Subcutaneous abdominal adipose tissue (tissue), 5 donors: ENCODE data around the gene COX7A2L.

Source experiments
- H3K27ac ChIP-seq: one replicate; pipeline ENCODE4 v1.7.0; 2013; ENCODE audit warnings: low read depth, mild to moderate bottlenecking, inconsistent platforms, low read length, moderate library complexity
- H3K27me3 ChIP-seq, 5 donors: one replicate each; pipeline ENCODE4 v1.7.0; 2013; ENCODE audit warnings: low read length in 5 of 5, inconsistent platforms in 1 of 5; ENCODE audit not compliant: control insufficient read depth in 5 of 5, insufficient read depth in 4 of 5
- H3K36me3 ChIP-seq, 5 donors: one replicate each; pipeline ENCODE4 v1.7.0; 2013; ENCODE audit warnings: low read length in 5 of 5; ENCODE audit not compliant: control insufficient read depth in 5 of 5, insufficient read depth in 5 of 5
- H3K4me1 ChIP-seq, 5 donors: one replicate each; pipeline ENCODE4 v1.7.0; 2013; ENCODE audit warnings: low read length in 5 of 5, mild to moderate bottlenecking in 3 of 5, moderate library complexity in 1 of 5; ENCODE audit not compliant: control insufficient read depth in 5 of 5, insufficient read depth in 5 of 5
- H3K4me3 ChIP-seq, 5 donors: one replicate each; pipeline ENCODE4 v1.7.0; 2013; ENCODE audit warnings: low read length in 5 of 5, low read depth in 1 of 5
- H3K9ac ChIP-seq, 5 donors: one replicate each; pipeline ENCODE4 v1.7.0; 2013; ENCODE audit warnings: low read length in 5 of 5, mild to moderate bottlenecking in 4 of 5, moderate library complexity in 3 of 5
- H3K9me3 ChIP-seq, 5 donors: one replicate each; pipeline ENCODE4 v1.7.0; 2013; ENCODE audit warnings: low read length in 5 of 5; ENCODE audit not compliant: control insufficient read depth in 5 of 5
- donor health status: healthy.
- donor health status: healthy.
- donor health status: healthy.
- donor health status: healthy.
- donor health status: healthy.

COX7A2L gene

GRCh38 chr2:42310007-42310515 lies 51.0 kb downstream of the COX7A2L start:
- Histone ChIP-seq H3K36me3 (peaks cover 0 to 17% (median 10%) of the 10 kb centered on the region in 5 donors), H3K27ac (no peak overlapping the region)

GRCh38 chr2:42309366-42309765 lies 51.7 kb downstream of the COX7A2L start:
- no peak overlapping the region for H3K9ac ChIP-seq
- no peak overlapping the region for H3K27ac ChIP-seq
- H3K4me3 ChIP-seq: no peak overlapping the region
- no peaks in the 10 kb centered on the region for H3K4me1 ChIP-seq
- H3K9me3 ChIP-seq: no peaks in the 10 kb centered on the region
- no peaks in the 10 kb centered on the region for H3K27me3 ChIP-seq
- H3K36me3 ChIP-seq: peaks cover 6 to 19% (median 17%) of the 10 kb centered on the region in 5 donors

More at GRCh38 chr2:42310007-42310515, 51.0 kb downstream of the COX7A2L start:
- Histone ChIP-seq H3K4me1 (no peaks in the 10 kb centered on the region), H3K27me3 (no peaks in the 10 kb centered on the region), H3K4me3 (no peak overlapping the region), H3K9ac (no peak overlapping the region), H3K9me3 (no peaks in the 10 kb centered on the region)

- H3K9ac ChIP-seq: no peak overlapping the region
- H3K9me3 ChIP-seq: no peaks in the 10 kb centered on the region
- no peaks in the 10 kb centered on the region for H3K27me3 ChIP-seq
- H3K4me1 ChIP-seq: no peaks in the 10 kb centered on the region
- no peak overlapping the region for H3K4me3 ChIP-seq
- H3K27ac ChIP-seq: no peak overlapping the region
- peaks cover 16 to 35% (median 30%) of the 10 kb centered on the region in 5 donors for H3K36me3 ChIP-seq
These were observed 53.8 kb downstream of the COX7A2L start for GRCh38 chr2:42307180-42307579.

- Histone ChIP-seq H3K4me3 (no peak overlapping the region), H3K36me3 (peaks cover 21 to 47% (median 41%) of the 10 kb centered on the region in 5 donors), H3K9me3 (no peaks in the 10 kb centered on the region), H3K9ac (no peak overlapping the region), H3K27me3 (no peaks in the 10 kb centered on the region), H3K27ac (no peak overlapping the region), H3K4me1 (no peaks in the 10 kb centered on the region)
These were observed 56.8 kb downstream of the COX7A2L start for GRCh38 chr2:42304059-42304713.

- H3K27ac ChIP-seq: no peak overlapping the region
These were observed 57.8 kb downstream of the COX7A2L start for GRCh38 chr2:42303252-42303651.

GRCh38 chr2:42300527-42300926 lies 60.5 kb downstream of the COX7A2L start:
- peaks cover 30 to 62% (median 48%) of the 10 kb centered on the region in 5 donors for H3K36me3 ChIP-seq
- no peak overlapping the region for H3K27ac ChIP-seq
- no peaks in the 10 kb centered on the region for H3K9me3 ChIP-seq
- no peak overlapping the region for H3K4me3 ChIP-seq
- H3K27me3 ChIP-seq: no peaks in the 10 kb centered on the region
- peaks cover 0 to 8% (median 0%) of the 10 kb centered on the region in 5 donors for H3K4me1 ChIP-seq
- no peak overlapping the region for H3K9ac ChIP-seq

More at GRCh38 chr2:42303252-42303651, 57.8 kb downstream of the COX7A2L start:
- H3K27me3 ChIP-seq: no peaks in the 10 kb centered on the region
- H3K4me1 ChIP-seq: no peaks in the 10 kb centered on the region
- H3K9ac ChIP-seq: no peak overlapping the region
- peaks cover 21 to 49% (median 43%) of the 10 kb centered on the region in 5 donors for H3K36me3 ChIP-seq
- H3K9me3 ChIP-seq: no peaks in the 10 kb centered on the region
- H3K4me3 ChIP-seq: no peak overlapping the region
